Thoracic aorta (tissue), 2 donors: Measurements from ENCODE around the gene CEP68. TPM values are rescaled to one million over a fixed set of nuclear protein-coding genes. Genes with fewer than 3 reads are reported as not detected.

Experiments used
- ATAC-seq: fragments of 150-250 bp; one replicate; pipeline ENCODE4 v1.8.0; 2017; ENCODE audit warnings: low read depth; ENCODE audit not compliant: insufficient number of reproducible peaks, low FRiP score
- DNase-seq: peaks from one replicate; pipeline ENCODE4 v3.0.0-alpha.2; 2020; ENCODE audit warnings: low spot score
- H3K27ac ChIP-seq, 2 donors: fragments of 200-600 bp; sonication (generic); 1 replicate in 1 of 2; 2 replicates in 1 of 2; pipeline ENCODE4 v1.5.1; 2016; ENCODE audit warnings: mild to moderate bottlenecking in 2 of 2, moderate library complexity in 2 of 2
- H3K27me3 ChIP-seq: fragments of 200-600 bp; sonication (generic); replicated peaks from 2 replicates; pipeline ENCODE4 v1.6.0; 2016; ENCODE audit warnings: mild to moderate bottlenecking; ENCODE audit not compliant: insufficient read depth
- H3K36me3 ChIP-seq: fragments of 200-600 bp; sonication (generic); one replicate; pipeline ENCODE4 v1.5.1; 2016
- H3K4me1 ChIP-seq, 2 donors: fragments of 200-600 bp; sonication (generic); 1 replicate in 1 of 2; 2 replicates in 1 of 2; pipeline versions ENCODE4 v1.5.1 to v1.6.0; 2016; ENCODE audit warnings: low read depth in 2 of 2, mild to moderate bottlenecking in 1 of 2; ENCODE audit not compliant: control insufficient read depth in 1 of 2
- H3K4me3 ChIP-seq: fragments of 200-600 bp; sonication (generic); 2 replicates; pipeline ENCODE4 v1.5.1; 2016; ENCODE audit warnings: mild to moderate bottlenecking
- H3K9me3 ChIP-seq: fragments of 200-600 bp; sonication (generic); 2 replicates; pipeline ENCODE4 v1.5.1; 2016
- total RNA-seq, 2 donors: library from RNA; depleted of rRNA; stranded (reverse); fragments of >200 nt; gene quantifications; one replicate each; pipeline versions ENCODE4 v1.1.0 to v1.2.3, GENCODE V29; 2016
- TF ChIP-seq, protein P1 (sequence below): fragments of 200-600 bp; sonication (generic); IDR thresholded peaks from one replicate; pipeline ENCODE4 v1.5.1; 2019; ENCODE audit warnings: antibody characterized with exemption

The CEP68 gene
- total RNA-seq, 2 donors from 2014 or later, result 28.8 to 31.3 TPM

DNA sequence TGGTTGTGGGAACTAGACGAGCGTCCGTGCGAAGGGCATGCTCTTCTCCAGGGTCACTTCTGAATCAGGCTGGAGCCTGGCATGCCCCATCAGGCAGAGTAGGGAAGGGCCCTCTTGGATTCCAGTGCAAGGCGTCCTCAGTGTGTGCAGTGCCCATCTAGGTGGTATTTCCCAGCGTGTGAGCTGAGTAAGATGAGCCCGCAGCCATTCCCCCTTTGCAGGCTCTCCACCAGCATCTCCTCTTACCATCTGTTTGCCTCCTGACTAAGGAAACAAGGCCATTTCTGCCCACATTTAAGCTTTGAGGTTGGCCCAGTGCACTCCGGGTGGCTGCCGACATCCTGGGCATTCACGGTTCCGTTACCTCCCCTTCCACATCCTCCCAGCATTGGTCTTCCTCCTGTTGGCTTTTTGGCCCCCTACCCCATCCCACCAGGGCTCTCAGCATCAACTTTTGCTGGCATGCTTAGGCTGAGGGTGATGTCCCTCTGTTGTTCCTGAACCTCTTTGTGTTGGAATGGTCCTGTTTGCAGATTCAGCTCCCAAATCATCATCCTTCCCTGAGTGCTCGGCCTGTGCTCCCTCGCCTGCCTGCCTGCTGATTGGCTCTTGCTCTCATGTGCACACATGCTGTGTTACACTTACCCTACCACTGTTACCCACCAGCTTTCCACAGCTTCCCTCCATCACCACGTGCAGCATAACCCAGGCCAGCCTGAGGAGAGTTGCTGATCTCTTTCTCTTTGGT, 11.8 kb downstream of the CEP68 start:
- ATAC-seq (no peak), DNase-seq (no peak)
- Histone ChIP-seq H3K27me3 (no peaks in the 10 kb centered on the region), H3K4me1 (peaks cover 46 to 60% of the 10 kb centered on the region in 2 donors), H3K27ac (peak overlapping the region in 1 of 2 donors; percentile 57), H3K9me3 (no peaks in the 10 kb centered on the region), H3K36me3 (peaks cover 21% of the 10 kb centered on the region), H3K4me3 (no peak overlapping the region)
- TF ChIP-seq, protein P1, sequence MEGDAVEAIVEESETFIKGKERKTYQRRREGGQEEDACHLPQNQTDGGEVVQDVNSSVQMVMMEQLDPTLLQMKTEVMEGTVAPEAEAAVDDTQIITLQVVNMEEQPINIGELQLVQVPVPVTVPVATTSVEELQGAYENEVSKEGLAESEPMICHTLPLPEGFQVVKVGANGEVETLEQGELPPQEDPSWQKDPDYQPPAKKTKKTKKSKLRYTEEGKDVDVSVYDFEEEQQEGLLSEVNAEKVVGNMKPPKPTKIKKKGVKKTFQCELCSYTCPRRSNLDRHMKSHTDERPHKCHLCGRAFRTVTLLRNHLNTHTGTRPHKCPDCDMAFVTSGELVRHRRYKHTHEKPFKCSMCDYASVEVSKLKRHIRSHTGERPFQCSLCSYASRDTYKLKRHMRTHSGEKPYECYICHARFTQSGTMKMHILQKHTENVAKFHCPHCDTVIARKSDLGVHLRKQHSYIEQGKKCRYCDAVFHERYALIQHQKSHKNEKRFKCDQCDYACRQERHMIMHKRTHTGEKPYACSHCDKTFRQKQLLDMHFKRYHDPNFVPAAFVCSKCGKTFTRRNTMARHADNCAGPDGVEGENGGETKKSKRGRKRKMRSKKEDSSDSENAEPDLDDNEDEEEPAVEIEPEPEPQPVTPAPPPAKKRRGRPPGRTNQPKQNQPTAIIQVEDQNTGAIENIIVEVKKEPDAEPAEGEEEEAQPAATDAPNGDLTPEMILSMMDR, result no peak

DNA sequence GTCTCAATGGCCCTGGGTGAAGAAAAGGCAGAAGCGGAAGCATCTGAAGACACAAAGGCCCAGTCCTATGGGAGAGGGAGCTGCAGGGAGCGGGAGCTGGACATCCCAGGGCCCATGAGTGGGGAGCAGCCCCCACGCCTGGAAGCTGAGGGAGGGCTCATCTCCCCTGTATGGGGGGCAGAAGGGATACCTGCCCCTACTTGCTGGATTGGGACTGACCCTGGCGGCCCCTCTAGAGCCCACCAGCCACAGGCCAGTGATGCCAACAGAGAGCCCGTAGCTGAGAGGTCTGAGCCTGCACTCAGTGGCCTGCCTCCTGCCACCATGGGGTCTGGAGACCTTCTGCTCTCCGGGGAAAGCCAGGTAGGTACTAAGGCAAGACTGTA, 13.2 kb downstream of the CEP68 start:
- peaks cover 25% of the 10 kb centered on the region for H3K36me3 ChIP-seq
- TF ChIP-seq, protein P1, result no peak
- H3K27ac ChIP-seq, result peak overlapping the region; percentile 52 to 57
- peaks cover 40 to 59% of the 10 kb centered on the region in 2 donors for H3K4me1 ChIP-seq
- no peaks in the 10 kb centered on the region for H3K9me3 ChIP-seq
- no peak for ATAC-seq
- DNase-seq, result no peak
- no peaks in the 10 kb centered on the region for H3K27me3 ChIP-seq
- H3K4me3 ChIP-seq, result no peak overlapping the region

DNA sequence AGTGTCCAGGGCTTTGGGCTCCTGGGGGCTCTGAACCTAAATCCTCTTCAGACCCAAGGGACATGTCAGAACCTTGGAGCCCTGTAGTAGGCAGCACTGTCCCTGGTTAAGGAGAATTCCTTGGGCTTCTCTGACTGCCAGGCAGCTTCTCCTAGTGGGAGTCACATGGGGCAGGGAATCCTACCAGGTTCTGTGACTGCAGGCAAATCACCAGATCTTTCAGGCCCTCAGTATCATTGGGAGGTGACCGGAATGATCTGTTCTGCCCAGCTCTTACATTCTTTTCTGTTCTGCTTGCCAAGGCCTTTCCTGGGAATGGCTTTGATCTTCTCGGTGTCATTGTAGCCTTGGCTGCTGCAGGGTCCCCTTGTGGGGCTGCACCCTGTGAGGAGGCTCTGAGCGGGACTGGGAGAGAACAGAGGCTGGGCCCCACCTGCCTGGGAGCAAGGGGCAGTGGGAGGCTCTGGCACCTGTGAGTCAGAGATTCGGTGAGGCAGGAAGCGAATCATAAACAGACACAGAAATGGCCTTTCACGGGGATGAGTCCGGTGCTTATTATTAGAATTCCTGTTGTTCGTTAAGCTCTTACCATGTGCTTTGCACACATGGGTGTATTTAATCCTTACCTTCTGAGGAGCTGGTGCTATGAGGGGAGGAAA, 14.1 kb downstream of the CEP68 start:
- Histone ChIP-seq H3K27ac (peak overlapping the region; percentile 52 to 57), H3K4me3 (no peak overlapping the region), H3K36me3 (peaks cover 25% of the 10 kb centered on the region), H3K27me3 (no peaks in the 10 kb centered on the region), H3K4me1 (peaks cover 42 to 59% of the 10 kb centered on the region in 2 donors), H3K9me3 (no peaks in the 10 kb centered on the region)
- TF ChIP-seq, protein P1, result peak; percentile 10
- ATAC-seq (no peak), DNase-seq (no peak)

DNA sequence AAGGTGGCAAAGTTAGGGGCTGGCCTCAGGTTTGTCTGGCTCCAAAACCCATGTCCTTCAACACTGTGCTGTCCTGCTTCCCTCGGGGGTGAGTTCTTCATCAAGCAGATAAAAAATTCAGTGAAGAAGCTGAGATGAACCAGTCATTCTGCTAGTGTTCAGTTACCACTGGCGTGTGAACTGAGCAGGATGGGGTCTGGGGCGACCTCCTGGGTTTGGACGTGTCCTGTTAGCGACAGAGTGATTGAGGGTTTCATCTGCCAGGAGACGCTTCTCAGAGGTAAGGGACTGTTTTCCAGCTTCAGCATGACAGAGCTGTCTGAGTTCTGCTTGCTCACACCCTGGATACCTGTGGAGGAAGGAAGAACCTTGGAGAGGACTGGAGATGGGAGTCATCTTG, 14.6 kb downstream of the CEP68 start:
- H3K9me3 ChIP-seq, result no peaks in the 10 kb centered on the region
- H3K4me3 ChIP-seq, result no peak overlapping the region
- H3K27me3 ChIP-seq, result no peaks in the 10 kb centered on the region
- ATAC-seq (no peak), DNase-seq (no peak)
- H3K27ac ChIP-seq, result peak overlapping the region; percentile 52 to 57
- H3K36me3 ChIP-seq, result peaks cover 25% of the 10 kb centered on the region
- TF ChIP-seq, protein P1, result no peak
- peaks cover 43 to 59% of the 10 kb centered on the region in 2 donors for H3K4me1 ChIP-seq

DNA sequence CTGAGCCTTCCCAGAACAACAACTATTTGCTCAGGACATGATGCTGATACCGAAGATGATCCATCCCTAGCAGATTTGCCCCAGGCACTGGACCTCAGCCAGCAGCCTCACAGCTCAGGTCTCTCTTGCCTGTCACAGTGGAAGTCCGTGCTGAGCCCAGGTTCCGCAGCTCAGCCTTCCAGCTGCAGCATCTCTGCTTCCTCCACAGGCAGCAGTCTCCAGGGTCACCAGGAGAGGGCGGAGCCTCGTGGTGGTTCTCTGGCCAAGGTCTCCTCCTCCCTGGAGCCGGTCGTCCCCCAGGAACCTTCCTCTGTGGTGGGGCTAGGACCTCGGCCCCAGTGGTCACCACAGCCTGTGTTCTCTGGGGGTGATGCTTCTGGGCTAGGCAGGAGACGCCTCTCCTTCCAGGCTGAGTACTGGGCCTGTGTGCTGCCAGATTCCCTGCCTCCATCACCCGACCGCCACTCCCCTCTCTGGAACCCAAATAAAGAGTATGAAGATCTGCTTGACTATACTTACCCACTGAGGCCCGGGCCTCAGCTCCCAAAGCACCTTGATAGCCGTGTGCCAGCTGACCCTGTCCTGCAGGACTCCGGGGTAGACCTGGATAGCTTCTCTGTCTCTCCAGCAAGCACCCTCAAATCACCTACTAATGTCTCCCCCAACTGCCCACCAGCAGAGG, 15.4 kb downstream of the CEP68 start:
- H3K4me1 ChIP-seq, result peaks cover 50 to 63% of the 10 kb centered on the region in 2 donors
- TF ChIP-seq, protein P1, result no peak
- no peak overlapping the region for H3K27ac ChIP-seq

More for the DNA sequence above, 15.4 kb downstream of the CEP68 start:
- Histone ChIP-seq H3K27me3 (no peaks in the 10 kb centered on the region), H3K36me3 (peaks cover 25% of the 10 kb centered on the region), H3K9me3 (no peaks in the 10 kb centered on the region), H3K4me3 (no peak overlapping the region)
- ATAC-seq (no peak), DNase-seq (no peak)
